GM19193 (cell line): ENCODE measurements around the gene IMPG2.

Experiments
- POLR2A ChIP-seq: IDR thresholded peaks from 4 replicates; pipeline ENCODE4 v1.6.1; 2011; ENCODE audit not compliant: insufficient read depth, insufficient read length; ENCODE audit errors: extremely low read depth

IMPG2 gene

GRCh38 chr3:101284757-101285156 is 35.6 kb downstream of the IMPG2 start:
- TF ChIP-seq POLR2A, result no peak

GRCh38 chr3:101281521-101282030 is 38.8 kb downstream of the IMPG2 start:
- TF ChIP-seq POLR2A, result no peak

- no peak for TF ChIP-seq POLR2A
Observed at GRCh38 chr3:101279765-101280385, 40.5 kb downstream of the IMPG2 start.

GRCh38 chr3:101279162-101279561 is 41.2 kb downstream of the IMPG2 start:
- no peak for TF ChIP-seq POLR2A

DNA sequence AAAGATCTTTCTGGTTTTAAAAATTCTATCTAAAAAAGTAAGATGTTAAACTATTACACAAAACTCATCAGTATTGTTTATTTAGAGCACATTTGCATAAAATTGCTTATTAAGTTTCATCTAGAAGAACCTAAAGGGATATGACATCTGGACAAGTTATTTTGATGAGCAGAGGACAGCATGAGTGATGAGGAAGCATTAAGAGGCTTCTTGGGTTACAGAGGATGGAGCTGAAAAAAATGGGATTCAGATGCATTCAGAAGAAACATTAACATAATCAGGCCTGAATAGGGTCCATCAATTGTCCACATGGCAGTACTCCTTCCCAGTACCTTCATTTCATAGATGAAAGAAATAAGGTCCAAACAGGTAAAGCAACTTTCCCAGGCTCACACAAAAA is 41.6 kb downstream of the IMPG2 start:
- no peak for TF ChIP-seq POLR2A

GRCh38 chr3:101273608-101274007 is 46.8 kb downstream of the IMPG2 start:
- no peak for TF ChIP-seq POLR2A

DNA sequence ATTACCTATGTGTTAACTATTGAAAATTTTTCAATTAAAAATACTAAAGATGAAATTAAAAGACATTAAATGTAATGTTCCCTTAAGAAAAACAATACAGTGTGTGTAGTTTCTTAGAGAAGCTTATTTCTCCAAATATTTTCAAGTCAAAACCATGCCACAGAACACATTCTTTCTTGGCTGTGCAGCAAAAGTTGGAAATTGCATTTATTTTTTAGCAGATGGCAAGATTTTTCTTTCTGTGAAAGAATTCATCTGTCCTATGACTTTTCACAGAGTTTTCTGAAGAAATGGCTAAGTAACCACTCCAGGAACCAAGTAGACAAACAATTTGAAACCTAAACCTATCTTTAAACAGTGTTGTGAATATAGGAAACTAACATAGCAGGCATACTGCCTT is 47.2 kb downstream of the IMPG2 start:
- no peak for TF ChIP-seq POLR2A

DNA sequence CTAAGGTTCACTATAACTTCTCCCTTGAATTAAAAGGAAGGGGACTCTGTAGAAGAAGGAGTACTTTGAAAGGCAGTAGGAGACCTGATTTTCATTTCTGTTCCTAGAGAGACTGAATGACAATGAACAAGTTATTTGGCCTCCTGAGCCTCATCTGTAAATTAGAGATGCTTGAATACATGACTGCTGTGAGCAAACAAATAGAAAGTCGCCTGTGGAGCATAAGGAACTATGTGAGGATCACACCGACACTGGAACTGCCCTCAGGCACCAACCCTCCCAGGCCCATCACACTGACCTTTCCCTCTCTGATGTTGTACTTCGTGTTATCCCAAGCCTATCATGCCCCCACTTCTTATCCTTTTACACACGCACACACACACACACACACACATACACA is 48.6 kb downstream of the IMPG2 start:
- TF ChIP-seq POLR2A, result no peak

DNA sequence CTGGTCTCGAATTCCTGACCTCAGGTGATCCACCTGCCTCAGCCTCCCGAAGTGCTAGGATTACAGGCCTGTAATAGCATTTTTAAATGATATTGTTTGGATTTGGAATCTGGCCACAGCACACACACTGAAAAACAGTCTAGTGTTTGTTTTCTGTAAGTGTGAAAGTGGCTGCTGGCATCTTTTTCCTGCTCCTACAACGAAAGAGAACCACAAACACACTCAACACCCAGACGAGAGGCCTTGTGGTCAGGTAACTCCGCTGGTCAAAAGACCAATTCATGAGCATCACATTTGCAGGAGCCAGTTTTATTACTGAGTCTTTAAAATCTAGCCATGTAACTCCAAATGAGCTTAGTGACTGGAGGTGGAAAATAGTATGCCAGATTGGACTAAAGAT is 50.2 kb downstream of the IMPG2 start:
- TF ChIP-seq POLR2A, result no peak

GRCh38 chr3:101268971-101269671 is 51.3 kb downstream of the IMPG2 start:
- no peak for TF ChIP-seq POLR2A

GRCh38 chr3:101268141-101268540 is 52.2 kb downstream of the IMPG2 start:
- no peak for TF ChIP-seq POLR2A

GRCh38 chr3:101266566-101266965 is 53.8 kb downstream of the IMPG2 start:
- no peak for TF ChIP-seq POLR2A

GRCh38 chr3:101266071-101266470 is 54.3 kb downstream of the IMPG2 start:
- no peak for TF ChIP-seq POLR2A

DNA sequence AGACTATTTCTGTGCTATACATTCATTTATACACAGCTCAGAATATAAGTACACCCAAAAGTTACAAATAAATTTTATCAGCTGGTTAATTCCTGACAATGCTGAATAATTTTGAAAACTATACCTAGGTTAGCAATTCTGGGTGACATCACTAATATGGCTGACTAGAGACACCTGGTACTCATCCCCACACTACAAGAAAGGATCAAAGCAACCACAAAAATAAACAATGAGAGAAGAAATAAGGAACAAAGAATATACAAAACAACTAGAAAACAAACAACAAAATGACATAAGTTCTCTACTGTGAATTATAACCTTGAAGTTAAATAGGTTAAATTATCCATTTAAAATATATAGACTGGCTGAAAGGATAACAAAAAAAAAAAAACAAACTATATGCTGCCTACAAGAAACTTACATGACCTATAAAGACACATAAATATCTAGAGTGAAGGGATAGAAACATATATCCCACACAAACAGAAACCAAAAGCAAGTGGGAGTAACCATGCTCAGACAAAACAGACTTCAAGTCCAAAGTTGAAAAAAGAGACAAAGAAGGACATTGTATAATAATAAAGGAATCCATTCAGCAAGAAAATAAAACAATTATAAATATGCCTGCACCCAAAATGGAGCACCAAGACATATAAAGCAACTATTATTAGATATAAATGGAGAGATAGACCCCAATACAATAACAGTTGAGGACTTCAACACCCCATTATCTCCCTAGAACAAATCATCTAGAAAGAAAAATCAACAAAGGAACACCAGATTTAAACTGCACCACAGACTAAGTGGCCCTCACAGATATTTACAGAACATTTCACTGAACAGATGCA is 57.8 kb downstream of the IMPG2 start:
- TF ChIP-seq POLR2A, result no peak

DNA sequence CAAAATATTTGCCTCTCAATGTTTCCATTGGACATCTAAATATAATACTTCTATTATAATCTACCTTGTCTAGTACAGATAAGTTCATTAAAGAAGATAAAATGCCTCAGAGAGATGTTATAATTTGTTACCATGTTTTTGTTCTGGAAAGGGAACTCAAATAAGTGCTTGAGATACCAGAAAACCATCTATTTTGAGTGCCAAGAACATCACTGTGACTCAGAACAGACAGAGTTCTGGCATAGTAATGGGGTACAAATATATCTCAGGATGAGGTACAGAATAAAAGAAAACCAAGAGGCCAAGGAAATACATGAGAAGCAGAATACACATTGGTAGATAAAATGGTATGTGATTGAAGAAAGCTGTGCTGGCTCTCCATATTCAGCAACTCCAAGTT is 58.9 kb downstream of the IMPG2 start:
- no peak for TF ChIP-seq POLR2A

DNA sequence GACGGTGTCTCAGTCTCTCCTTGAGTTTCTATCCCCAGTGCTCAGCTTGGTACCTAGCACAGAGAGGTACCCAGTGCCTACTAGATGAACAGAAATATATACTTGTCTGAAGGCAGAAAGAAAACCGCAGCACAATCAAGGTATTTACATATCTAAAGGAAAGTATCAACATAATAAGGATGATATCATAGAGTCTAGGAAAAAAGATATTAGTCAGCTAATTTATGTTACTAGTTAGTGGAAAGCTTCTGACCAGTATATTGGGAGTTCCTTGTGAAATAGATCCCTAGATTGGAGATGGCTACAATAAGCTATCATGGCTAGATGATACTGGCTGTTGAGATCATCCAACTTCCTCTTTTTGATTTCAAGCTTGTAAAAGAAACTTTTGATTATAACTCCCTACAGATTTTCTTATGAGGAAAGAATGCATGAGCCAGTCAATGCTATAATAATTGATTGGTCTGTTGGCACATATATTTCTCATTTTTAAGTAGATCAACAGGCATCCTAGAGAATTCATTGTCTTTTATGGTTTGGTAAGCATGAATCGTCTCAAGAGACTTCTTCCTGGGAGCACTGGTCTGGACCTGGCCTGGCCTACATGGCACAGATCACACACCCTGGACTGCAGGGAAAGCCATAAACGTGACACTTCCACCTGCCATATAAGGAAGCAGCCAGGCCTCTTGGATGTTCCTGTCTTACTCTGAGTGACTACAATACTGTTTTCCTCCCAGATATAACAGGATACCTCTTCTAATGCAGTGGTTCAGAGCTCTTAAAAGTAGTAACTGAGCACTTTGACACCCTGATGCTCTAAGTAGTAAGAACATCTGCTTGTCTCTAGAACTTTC is 60.7 kb downstream of the IMPG2 start:
- TF ChIP-seq POLR2A, result no peak

GRCh38 chr3:101256511-101256910 is 63.9 kb downstream of the IMPG2 start:
- TF ChIP-seq POLR2A, result no peak
